OCI-LY1 (cell line): ENCODE results near the gene B4GALNT1.
"Not testable (repeated sequence)": the region's sequence is repeated elsewhere in the genome, so short reads cannot be mapped to it uniquely, and the experiment has no call there.

Experiments
- H2AFZ ChIP-seq: fragments of 200-600 bp; sonication (generic), shearing (Covaris generic); 2 replicates; pipeline ENCODE4 v1.6.0; 2014; ENCODE audit warnings: antibody characterized with exemption, mild to moderate bottlenecking, low read length
- H3F3A ChIP-seq: fragments of 200-600 bp; sonication (generic), shearing (Covaris generic); 2 replicates; pipeline ENCODE4 v1.6.0; 2014; ENCODE audit warnings: mild to moderate bottlenecking, antibody characterized with exemption, low read length, moderate library complexity; ENCODE audit not compliant: insufficient read depth
- H3K27ac ChIP-seq: fragments of 200-600 bp; sonication (generic); 2 replicates; pipeline ENCODE4 v1.5.1; 2014; ENCODE audit warnings: low read length, mixed run types, mild to moderate bottlenecking, low read depth; ENCODE audit not compliant: poor library complexity, severe bottlenecking
- H3K27me3 ChIP-seq: fragments of 200-600 bp; sonication (generic); 2 replicates; pipeline ENCODE4 v1.6.0; 2014; ENCODE audit warnings: antibody characterized with exemption, mild to moderate bottlenecking, low read length, moderate library complexity; ENCODE audit not compliant: insufficient read depth
- H3K36me3 ChIP-seq: fragments of 200-600 bp; sonication (generic); 2 replicates; pipeline ENCODE4 v1.6.1; 2014; ENCODE audit warnings: mild to moderate bottlenecking, antibody characterized with exemption, low read length, moderate library complexity, mixed read lengths; ENCODE audit not compliant: insufficient read depth
- H3K4me1 ChIP-seq: fragments of 200-600 bp; sonication (generic); 2 replicates; pipeline ENCODE4 v1.5.1; 2014; ENCODE audit warnings: mild to moderate bottlenecking, low read length, moderate library complexity; ENCODE audit not compliant: insufficient read depth, severe bottlenecking
- H3K4me2 ChIP-seq: fragments of 200-600 bp; sonication (generic), shearing (Covaris generic); 2 replicates; pipeline ENCODE4 v1.6.1; 2014; ENCODE audit warnings: low read length
- H3K4me3 ChIP-seq: fragments of 200-600 bp; sonication (generic); 2 replicates; pipeline ENCODE4 v1.5.1; 2014; ENCODE audit warnings: low read length, low read depth, mild to moderate bottlenecking, mixed read lengths; ENCODE audit not compliant: poor library complexity, severe bottlenecking
- H3K79me2 ChIP-seq: fragments of 200-600 bp; shearing (Covaris generic); 2 replicates; pipeline ENCODE4 v1.6.1; 2016; ENCODE audit warnings: mixed run types, low read length, mixed read lengths; ENCODE audit not compliant: insufficient read depth
- H3K9ac ChIP-seq: fragments of 200-600 bp; sonication (generic), shearing (Covaris generic); 2 replicates; pipeline ENCODE4 v1.6.1; 2014; ENCODE audit warnings: mild to moderate bottlenecking, low read length, mixed read lengths
- H3K9me2 ChIP-seq: fragments of 200-600 bp; sonication (generic), shearing (Covaris generic); 2 replicates; pipeline ENCODE4 v1.6.1; 2014; ENCODE audit warnings: low read depth, mild to moderate bottlenecking, low read length, mixed read lengths
- H3K9me3 ChIP-seq: fragments of 200-600 bp; shearing (Covaris generic); 2 replicates; pipeline ENCODE4 v1.6.1; 2014; ENCODE audit warnings: low read length, mixed read lengths
- H4K20me1 ChIP-seq: fragments of 200-600 bp; sonication (generic), shearing (Covaris generic); 2 replicates; pipeline ENCODE4 v1.6.0; 2016; ENCODE audit warnings: mild to moderate bottlenecking, low read length; ENCODE audit not compliant: insufficient read depth
- EZH2 ChIP-seq: fragments of 200-600 bp; sonication (generic), shearing (Covaris generic); IDR thresholded peaks from 2 replicates; pipeline ENCODE4 v1.8.0; 2017; ENCODE audit warnings: borderline replicate concordance, mixed run types, mild to moderate bottlenecking, antibody characterized with exemption, low read length, moderate library complexity, mixed read lengths
- TF ChIP-seq, protein P1 (sequence below): fragments of 200-600 bp; sonication (generic), shearing (Covaris generic); IDR thresholded peaks from 2 replicates; pipeline ENCODE4 v1.5.1; 2017; ENCODE audit warnings: mild to moderate bottlenecking, antibody characterized with exemption, low read length, moderate library complexity, mixed read lengths

The B4GALNT1 gene

DNA sequence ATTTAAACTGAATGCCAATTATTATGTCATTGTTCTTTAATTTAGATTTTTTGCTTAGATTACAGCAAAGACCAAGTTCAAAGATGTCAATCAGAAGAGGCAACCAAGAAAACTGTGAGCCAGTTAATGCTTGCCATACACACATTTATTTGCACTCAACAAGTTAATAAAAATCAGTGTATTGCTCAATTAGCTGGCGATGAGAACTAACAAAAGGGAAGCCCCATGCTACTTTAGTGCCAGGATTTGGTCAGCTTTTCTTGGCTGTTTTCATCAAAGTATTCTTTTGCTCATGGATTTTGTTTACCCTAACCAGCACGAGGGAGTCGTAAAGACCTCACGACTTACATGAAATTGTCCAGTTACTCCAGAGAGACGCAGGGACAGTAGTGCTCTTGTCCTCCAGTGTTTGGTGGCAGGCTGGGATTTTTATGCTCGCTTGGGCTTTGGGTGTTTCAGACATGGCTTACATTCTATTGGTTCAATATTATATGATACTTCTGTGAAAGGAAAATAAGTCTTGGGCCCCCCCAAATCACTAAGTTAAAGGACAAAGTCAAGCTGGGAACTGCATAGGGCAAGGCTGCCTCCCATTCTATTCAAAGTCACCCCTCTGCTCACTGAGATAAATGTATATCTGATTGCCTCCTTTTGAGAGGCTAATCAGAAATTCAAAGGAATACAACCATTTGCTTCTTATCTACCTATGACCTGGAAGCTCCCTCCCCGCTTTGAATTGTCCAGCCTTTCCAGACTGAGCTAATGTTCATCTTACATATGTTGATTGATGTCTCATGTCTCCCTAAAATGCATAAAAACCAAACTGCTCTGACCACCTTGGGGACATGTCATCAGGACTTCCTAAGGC is 7.4 kb upstream of the B4GALNT1 start:
- no peaks in the 10 kb centered on the region for H3K36me3 ChIP-seq
- H2AFZ ChIP-seq = no peak overlapping the region
- H3K9me3 ChIP-seq = no peaks in the 10 kb centered on the region
- H3K4me2 ChIP-seq = no peak overlapping the region
- no peak overlapping the region for H3K4me3 ChIP-seq
- TF ChIP-seq, protein P1, sequence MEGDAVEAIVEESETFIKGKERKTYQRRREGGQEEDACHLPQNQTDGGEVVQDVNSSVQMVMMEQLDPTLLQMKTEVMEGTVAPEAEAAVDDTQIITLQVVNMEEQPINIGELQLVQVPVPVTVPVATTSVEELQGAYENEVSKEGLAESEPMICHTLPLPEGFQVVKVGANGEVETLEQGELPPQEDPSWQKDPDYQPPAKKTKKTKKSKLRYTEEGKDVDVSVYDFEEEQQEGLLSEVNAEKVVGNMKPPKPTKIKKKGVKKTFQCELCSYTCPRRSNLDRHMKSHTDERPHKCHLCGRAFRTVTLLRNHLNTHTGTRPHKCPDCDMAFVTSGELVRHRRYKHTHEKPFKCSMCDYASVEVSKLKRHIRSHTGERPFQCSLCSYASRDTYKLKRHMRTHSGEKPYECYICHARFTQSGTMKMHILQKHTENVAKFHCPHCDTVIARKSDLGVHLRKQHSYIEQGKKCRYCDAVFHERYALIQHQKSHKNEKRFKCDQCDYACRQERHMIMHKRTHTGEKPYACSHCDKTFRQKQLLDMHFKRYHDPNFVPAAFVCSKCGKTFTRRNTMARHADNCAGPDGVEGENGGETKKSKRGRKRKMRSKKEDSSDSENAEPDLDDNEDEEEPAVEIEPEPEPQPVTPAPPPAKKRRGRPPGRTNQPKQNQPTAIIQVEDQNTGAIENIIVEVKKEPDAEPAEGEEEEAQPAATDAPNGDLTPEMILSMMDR = no peak
- TF ChIP-seq EZH2 = no peak
- no peak overlapping the region for H3K9ac ChIP-seq
- no peaks in the 10 kb centered on the region for H3K4me1 ChIP-seq
- H3F3A ChIP-seq = no peaks in the 10 kb centered on the region
- no peaks in the 10 kb centered on the region for H3K27me3 ChIP-seq
- H4K20me1 ChIP-seq = no peaks in the 10 kb centered on the region
- no peak overlapping the region for H3K27ac ChIP-seq
- H3K79me2 ChIP-seq = no peaks in the 10 kb centered on the region
- H3K9me2 ChIP-seq = no peaks in the 10 kb centered on the region

DNA sequence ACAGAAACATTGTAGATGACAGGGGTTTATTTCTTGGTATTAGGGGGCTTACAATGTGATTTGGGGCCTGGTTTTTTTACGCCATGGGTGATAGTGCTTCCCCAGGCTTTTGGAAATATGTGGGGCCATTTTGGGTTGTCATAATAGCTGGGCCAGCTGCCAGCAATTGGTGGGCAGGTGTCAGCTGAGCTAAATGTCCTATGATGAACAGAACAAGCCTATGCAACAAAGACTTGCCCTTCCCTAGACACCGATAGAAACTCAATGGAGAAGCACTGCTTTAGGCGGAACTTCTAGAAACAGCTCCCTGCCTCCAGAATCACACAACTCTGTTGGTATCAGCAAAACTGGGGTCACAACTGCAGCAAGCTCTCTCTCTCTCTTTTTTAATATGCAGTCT is 5.1 kb upstream of the B4GALNT1 start:
- no peaks in the 10 kb centered on the region for H3F3A ChIP-seq
- no peak overlapping the region for H3K9ac ChIP-seq
- H3K79me2 ChIP-seq = no peaks in the 10 kb centered on the region
- H3K9me2 ChIP-seq = no peaks in the 10 kb centered on the region
- H3K4me1 ChIP-seq = peaks cover 5% of the 10 kb centered on the region
- H3K27ac ChIP-seq = no peak overlapping the region
- H3K36me3 ChIP-seq = no peaks in the 10 kb centered on the region
- TF ChIP-seq, protein P1 = no peak
- no peak for TF ChIP-seq EZH2
- H2AFZ ChIP-seq = no peak overlapping the region
- H4K20me1 ChIP-seq = no peaks in the 10 kb centered on the region
- no peaks in the 10 kb centered on the region for H3K9me3 ChIP-seq
- H3K27me3 ChIP-seq = no peaks in the 10 kb centered on the region
- no peak overlapping the region for H3K4me3 ChIP-seq
- H3K4me2 ChIP-seq = no peak overlapping the region

DNA sequence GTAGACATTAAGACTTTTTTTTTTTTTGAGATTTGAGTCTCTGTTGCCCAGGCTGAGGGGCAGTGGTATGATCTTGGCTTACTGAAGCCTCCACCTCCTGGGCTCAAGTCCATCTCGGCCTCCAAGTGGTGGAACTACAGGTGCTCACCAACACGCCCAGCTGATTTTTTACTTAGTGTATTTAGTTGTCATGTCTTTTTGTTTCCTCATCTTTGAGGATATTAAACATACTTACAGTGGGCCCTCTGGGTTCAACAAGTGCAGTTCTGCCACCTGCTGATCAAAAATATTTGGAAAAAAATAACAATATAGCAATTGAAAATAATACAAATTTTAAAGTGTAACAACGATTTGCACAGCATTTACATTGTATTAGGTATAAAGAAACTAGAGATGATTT is 4.4 kb upstream of the B4GALNT1 start:
- no peak overlapping the region for H3K4me2 ChIP-seq
- H3K4me3 ChIP-seq = no peak overlapping the region
- TF ChIP-seq EZH2 = no peak
- TF ChIP-seq, protein P1 = 0 out of 2 replicates have a peak, but pooled peaks have one; percentile 13
- H3K9me3 ChIP-seq = no peaks in the 10 kb centered on the region
- H2AFZ ChIP-seq = no peak overlapping the region
- no peaks in the 10 kb centered on the region for H3K9me2 ChIP-seq
- no peaks in the 10 kb centered on the region for H3K27me3 ChIP-seq
- H4K20me1 ChIP-seq = no peaks in the 10 kb centered on the region
- no peaks in the 10 kb centered on the region for H3K79me2 ChIP-seq
- H3F3A ChIP-seq = no peaks in the 10 kb centered on the region
- H3K36me3 ChIP-seq = no peaks in the 10 kb centered on the region
- peaks cover 10% of the 10 kb centered on the region for H3K4me1 ChIP-seq
- H3K27ac ChIP-seq = no peak overlapping the region
- no peak overlapping the region for H3K9ac ChIP-seq

DNA sequence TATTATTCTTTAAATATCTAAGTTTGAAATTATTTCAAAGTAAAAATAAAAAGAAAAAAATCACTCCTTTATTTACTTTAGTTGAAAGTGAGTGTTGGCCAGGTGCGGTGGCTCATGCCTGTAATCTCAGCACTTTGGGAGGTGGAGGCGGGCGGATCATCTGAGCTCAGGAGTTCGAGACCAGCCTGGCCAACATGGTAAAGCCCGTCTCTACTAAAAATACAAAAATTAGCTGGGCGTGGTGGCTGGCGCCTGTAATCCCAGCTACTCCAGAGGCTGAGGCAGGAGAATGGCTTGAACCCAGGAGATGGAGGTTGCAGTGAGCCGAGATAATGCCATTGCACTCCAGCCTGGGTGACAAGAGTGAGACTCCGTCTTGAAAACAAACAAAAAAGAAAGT is 3.7 kb upstream of the B4GALNT1 start:
- H4K20me1 ChIP-seq, H3F3A ChIP-seq, H3K9me3 ChIP-seq, H3K36me3 ChIP-seq, H3K27me3 ChIP-seq, H3K4me3 ChIP-seq, H3K9ac ChIP-seq, H3K27ac ChIP-seq, H3K79me2 ChIP-seq, H3K9me2 ChIP-seq, H2AFZ ChIP-seq, H3K4me2 ChIP-seq: not testable (repeated sequence)
- peaks cover 16% of the 10 kb centered on the region for H3K4me1 ChIP-seq
